HFF-Myc (cell line): ENCODE results near the gene CCDC60.

Experiments
- DNase-seq: peaks from one replicate; pipeline ENCODE4 v3.0.0-alpha.2; 2011; ENCODE audit warnings: low read depth; ENCODE audit errors: extremely low read depth
- H3K4me3 ChIP-seq: replicated peaks from 2 replicates; pipeline ENCODE4 v1.5.1; 2011; ENCODE audit warnings: low read depth, mild to moderate bottlenecking, control low read depth, low read length
- TF ChIP-seq, protein P1 (sequence below): IDR thresholded peaks from 2 replicates; pipeline ENCODE4 v1.5.1; 2012; ENCODE audit warnings: mild to moderate bottlenecking, low read depth, low read length, control low read depth; ENCODE audit errors: missing control alignments

Gene CCDC60

DNA sequence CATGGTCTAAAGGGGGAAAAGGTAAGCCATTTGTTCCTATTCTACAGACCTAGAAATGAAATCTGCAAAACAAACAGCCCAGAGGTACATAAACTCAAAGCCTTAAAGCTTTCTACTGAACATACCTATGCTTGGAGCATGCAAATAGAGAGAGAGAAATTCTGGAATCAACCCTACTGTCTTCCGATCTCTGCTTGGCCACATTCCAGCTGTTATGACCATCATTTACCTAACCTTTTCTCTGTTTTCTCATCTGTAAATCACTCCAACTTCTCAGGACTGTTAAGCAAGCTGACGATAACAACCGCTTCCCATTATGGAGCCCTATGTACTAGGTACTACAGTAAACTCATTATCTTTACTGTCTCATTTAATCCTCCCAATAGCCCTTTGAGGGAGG lies 126.3 kb downstream of the CCDC60 start:
- DNase-seq, result no peak
- TF ChIP-seq, protein P1, sequence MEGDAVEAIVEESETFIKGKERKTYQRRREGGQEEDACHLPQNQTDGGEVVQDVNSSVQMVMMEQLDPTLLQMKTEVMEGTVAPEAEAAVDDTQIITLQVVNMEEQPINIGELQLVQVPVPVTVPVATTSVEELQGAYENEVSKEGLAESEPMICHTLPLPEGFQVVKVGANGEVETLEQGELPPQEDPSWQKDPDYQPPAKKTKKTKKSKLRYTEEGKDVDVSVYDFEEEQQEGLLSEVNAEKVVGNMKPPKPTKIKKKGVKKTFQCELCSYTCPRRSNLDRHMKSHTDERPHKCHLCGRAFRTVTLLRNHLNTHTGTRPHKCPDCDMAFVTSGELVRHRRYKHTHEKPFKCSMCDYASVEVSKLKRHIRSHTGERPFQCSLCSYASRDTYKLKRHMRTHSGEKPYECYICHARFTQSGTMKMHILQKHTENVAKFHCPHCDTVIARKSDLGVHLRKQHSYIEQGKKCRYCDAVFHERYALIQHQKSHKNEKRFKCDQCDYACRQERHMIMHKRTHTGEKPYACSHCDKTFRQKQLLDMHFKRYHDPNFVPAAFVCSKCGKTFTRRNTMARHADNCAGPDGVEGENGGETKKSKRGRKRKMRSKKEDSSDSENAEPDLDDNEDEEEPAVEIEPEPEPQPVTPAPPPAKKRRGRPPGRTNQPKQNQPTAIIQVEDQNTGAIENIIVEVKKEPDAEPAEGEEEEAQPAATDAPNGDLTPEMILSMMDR, result no peak
- no peak overlapping the region for H3K4me3 ChIP-seq

DNA sequence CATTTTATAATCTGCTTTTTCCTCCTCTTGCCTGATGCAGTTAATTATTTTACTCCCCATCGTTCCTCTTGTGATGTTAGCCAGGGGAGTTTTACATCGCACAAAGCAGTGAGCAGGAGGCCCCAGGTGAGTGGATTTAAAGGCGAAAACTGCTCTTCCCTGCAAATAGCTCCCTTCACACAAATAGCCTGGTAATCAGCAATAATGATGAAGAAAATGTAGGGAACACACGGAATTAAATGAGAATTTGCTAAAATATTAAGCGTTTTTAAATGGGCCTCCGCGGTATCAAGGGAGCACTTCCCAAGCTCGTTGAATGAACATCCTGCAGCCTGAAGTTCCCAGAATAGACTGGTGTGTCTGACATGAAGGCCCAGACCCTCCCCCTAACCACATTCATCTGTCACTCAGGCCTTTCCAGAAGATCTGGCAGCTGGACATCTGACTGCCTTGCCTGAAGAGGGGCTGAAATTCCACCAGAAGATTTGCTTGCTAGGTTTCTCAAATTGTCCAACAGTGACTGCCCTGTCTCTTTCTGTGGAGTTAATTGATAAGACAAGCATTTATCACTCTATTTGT lies 127.2 kb downstream of the CCDC60 start:
- no peak overlapping the region for H3K4me3 ChIP-seq
- DNase-seq, result no peak

DNA sequence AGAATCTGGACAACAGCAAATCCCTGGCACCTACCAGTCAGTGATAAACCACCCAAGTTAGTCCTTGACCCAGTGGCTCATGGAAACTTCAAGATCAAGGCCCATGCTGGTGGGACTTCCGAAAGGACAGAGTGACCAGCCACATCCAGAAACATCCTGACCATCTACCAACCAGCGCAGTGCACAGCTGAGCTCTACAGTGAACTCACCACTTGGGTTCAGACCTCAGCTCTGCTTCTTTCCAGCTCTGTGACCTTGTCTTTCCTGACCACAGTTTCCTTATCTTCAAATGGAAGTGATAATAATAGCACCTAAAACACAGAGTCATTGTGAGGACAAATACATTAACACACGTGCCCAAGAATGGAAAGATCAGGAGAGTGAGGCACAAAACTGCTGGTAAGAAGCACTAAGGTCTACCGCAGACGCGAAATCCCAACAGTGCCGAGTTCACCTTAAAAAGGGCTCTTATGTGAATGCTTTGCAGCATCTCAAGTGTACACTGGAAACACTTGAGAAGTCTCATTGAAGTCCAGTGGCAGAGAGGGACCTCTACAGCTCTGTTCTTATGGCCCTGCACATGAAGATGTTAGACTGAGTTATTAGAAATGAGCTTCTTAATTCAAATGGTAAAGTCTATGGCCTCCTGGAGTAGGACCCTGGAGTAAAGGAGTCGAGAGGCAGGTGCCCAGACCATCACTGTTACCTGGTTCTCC lies 128.8 kb downstream of the CCDC60 start:
- TF ChIP-seq, protein P1, result no peak
- no peak for DNase-seq
- no peak overlapping the region for H3K4me3 ChIP-seq

More for the DNA sequence above, 127.2 kb downstream of the CCDC60 start:
- TF ChIP-seq, protein P1, result no peak

DNA sequence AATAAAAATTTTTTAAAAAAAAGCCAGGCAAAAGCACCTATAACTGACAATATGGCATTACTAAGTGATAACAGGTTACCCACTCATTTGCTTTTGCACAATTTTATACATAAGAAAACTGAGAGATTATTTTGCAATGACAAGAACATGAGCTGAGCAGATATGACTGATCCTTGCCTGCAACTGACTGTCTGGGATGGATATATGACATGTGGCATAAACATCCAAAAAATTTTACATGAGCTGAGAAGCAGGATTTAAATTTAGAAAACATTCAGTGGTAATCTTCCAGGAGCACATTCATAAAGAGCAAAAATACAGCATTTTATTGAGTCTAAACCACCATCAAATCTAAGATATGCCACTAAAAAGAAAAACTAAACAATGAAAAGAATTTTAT lies 133.8 kb downstream of the CCDC60 start:
- H3K4me3 ChIP-seq, result no peak overlapping the region
- no peak for DNase-seq
- TF ChIP-seq, protein P1, result no peak

DNA sequence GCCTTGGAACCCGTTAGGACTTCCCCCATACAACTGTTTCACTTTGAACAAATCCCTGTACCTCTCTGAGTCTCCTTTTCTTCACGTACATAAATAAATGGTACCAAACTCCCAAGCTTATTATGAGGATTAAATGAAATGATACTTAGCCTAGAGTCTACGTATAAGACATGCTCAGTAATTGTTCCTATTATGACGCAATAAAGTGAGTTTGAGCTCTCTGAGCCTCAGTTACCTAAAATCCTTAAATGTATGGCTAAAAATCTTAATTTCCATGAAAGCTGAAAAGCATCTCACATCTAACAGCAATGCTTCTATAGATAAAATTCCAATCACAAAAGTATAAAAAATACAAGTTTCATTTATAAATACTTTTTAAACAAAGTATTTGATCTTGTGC lies 141.1 kb downstream of the CCDC60 start:
- DNase-seq, result no peak
- H3K4me3 ChIP-seq, result no peak overlapping the region
- TF ChIP-seq, protein P1, result no peak

DNA sequence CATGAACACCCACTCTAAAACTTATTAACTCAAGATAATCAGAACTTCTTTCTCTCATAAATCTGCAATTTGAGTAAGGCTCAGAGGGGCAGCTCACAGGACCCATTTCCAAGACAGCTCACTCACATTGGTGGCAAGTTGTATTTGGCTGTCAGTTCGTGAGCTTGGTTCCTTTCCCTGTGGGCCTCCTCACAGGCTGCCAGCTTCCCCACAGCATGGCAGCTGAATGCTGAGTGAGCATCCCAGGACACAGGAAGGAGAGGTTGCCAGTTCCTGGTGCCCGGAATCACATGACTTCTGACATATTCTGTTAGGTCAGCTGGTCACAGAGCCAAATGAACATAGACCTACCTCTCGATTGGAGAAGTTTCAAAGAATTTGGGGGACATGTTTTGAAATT lies 142.4 kb downstream of the CCDC60 start:
- no peak overlapping the region for H3K4me3 ChIP-seq
- DNase-seq, result no peak
- TF ChIP-seq, protein P1, result no peak
